ENCODE results near the gene TMEM30A.

The TMEM30A gene

DNA sequence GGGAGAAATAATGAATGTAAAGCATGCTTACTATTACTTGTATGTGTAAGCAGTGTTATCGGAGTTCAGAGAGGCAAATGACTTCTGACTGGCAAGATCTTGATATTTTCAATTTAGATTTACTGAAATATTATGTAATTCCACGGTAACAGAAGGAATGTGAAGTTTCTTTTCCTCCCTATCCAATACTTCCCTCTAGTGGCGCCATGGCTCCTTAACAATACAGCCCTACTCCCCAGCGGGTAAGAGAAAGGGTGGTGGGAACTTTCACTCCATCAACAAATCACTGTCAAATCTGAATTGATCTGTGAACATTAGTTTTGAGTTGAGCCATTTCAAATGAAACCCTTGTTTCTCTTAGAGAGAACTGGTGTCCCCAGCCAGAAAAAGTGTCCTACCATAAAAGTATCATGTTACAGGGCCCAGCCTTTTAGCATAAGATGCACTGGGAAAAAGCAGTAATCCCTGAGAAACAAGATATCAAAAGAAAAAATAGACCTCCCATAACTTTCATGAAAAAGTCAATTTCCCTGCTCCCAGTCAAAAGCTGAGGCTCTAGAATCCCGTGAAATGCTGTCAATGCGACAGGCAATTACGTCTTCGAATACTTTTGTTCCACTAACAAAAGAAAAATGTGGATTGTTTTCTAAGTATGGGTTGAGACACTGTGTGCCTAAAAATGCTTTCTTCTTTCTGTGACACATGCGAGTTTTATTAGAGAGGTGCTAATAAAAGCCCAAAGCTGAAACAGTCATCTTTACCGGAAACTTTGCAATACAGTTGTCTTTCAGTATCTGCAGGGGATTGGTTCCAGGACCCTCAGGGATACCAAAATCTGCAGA lies 53.9 kb downstream of the TMEM30A start:
- H3K4me3 ChIP-seq, result no peak overlapping the region
- H3K27ac ChIP-seq, result peak overlapping the region in 7 of 21 experiments; percentile 17 to 53 (median 35)

DNA sequence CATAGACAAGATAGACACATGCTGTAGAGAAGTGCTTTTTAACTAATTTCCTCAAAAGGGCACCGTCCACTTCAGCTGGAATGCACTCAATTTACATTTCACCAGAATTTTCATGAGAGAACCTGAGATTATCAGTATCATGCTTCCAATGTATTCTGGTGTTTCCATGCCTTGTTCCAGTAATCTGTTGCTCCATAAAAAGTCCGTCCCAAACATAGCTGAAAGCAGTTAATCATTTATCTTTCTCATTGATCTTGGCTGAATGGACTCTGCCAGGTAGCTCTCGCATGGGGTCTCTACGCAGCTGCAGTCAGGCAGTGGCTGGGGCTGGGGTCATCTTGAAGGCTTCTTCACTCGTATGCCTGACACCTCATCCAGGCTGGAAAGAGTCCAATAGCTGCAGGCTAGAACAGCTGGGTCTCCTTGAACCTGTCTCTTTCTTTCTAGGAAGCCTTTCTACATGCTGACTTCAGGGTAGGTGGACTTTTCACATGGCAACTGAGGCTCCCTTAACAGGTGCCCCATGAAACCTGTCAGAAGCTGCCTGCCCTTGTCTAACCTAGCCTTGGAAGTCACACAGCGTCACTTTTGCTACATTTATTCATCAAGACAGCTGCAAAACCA lies 60.2 kb downstream of the TMEM30A start:
- Histone ChIP-seq H3K27ac (peak overlapping the region in 3 of 21 experiments; percentile 5 to 76 (median 15)), H3K4me3 (no peak overlapping the region)

GRCh38 chr6:75223428-75223827 lies 61.2 kb downstream of the TMEM30A start:
- Histone ChIP-seq H3K4me3 (no peak overlapping the region), H3K27ac (peak overlapping the region in 5 of 21 experiments; percentile 15 to 76 (median 34))

DNA sequence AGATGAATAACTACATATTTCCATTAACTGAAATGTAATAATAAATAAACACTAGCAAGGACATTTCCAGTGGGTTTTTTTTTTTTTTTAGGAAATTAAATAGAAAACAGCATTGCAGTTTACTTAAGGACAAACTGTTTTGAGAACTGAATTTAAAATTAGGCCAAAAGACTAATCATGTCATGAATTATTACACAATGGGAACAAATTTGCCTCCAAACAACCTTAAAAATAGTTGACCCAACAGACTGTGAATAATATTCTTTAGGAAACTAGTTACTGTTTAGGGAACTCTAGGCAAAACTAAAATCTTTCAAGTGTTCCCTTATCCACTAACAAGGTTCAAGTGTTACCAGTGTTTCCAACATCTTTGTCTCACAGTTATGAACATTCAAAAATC lies 62.3 kb downstream of the TMEM30A start:
- Histone ChIP-seq H3K27ac (peak overlapping the region in 2 of 21 experiments; percentile 15 to 76), H3K4me3 (no peak overlapping the region)

DNA sequence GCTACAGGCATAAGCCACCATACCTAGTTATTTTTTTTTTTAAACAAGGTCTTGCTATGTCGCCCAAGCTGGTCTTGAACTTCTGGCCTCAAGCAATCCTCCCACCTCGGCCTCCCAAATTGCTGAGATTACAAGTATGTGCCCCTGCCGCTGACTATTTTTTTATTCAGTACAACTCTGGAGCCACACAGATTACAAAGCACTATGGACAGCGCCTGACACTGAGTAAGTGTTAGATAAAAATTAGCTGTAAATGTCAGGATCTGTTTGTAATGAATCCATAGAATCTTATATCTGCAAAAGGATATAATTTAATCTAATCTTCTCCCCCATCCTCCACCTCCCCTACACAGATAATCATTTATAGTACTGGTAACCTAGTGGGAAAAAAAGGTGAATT lies 63.5 kb downstream of the TMEM30A start:
- no peak overlapping the region for H3K4me3 ChIP-seq
- H3K27ac ChIP-seq, result peak overlapping the region in 3 of 21 experiments; percentile 45 to 73 (median 69)

DNA sequence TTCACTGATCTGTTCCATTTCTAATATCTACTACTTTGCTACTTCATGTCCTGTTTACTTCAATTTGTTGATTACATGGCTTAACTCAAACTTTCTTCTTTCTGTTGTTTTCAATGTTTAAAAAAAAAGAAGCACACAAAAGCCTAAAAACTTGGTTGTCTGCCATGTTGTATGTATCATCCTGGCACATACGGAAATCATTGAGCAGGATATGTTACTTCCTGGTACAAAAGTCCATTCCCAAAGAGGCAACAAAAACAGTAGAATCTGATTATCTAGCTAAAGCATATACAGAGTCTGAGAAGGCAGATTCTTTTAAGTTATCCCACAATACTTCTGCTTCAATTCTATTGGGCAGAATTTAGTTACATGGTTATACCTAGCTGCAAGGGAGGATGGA lies 64.2 kb downstream of the TMEM30A start:
- Histone ChIP-seq H3K4me3 (no peak overlapping the region), H3K27ac (peak overlapping the region in 6 of 21 experiments; percentile 3 to 73 (median 48))

- peak overlapping the region in 4 of 21 experiments; percentile 16 to 73 (median 34) for H3K27ac ChIP-seq
- no peak overlapping the region for H3K4me3 ChIP-seq
Measured at GRCh38 chr6:75219263-75219662, 65.3 kb downstream of the TMEM30A start.

DNA sequence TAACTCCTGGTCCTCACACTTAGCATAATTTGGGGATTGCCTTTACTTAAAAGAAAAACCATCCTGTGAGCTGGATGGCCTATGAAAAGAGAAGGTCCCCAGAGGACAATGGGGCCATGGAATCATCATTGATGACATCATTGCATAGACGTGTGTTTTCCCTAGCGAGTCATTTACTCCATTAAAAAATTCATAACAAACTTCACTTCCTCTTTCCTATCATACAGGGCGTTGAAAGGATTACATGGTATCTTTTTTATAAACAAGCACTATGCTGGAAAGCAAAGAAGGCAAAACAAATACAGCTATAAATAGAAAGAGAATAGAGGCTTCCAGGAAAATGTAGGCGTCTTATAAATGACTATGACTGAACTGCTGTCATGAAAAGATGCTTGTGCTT lies 67.4 kb downstream of the TMEM30A start:
- H3K27ac ChIP-seq, result peak overlapping the region in 2 of 21 experiments; percentile 38 to 63
- no peak overlapping the region for H3K4me3 ChIP-seq

- Histone ChIP-seq H3K4me3 (no peak overlapping the region), H3K27ac (no peak overlapping the region)
Measured at GRCh38 chr6:75215291-75215690, 69.3 kb downstream of the TMEM30A start.

- H3K4me3 ChIP-seq, result no peak overlapping the region
- H3K27ac ChIP-seq, result peak overlapping the region in 3 of 21 experiments; percentile 16 to 52 (median 20)
Measured at GRCh38 chr6:75213732-75214131, 70.9 kb downstream of the TMEM30A start.

GRCh38 chr6:75213112-75213511 lies 71.5 kb downstream of the TMEM30A start:
- Histone ChIP-seq H3K27ac (peak overlapping the region in 2 of 21 experiments; percentile 20 to 52), H3K4me3 (no peak overlapping the region)

DNA sequence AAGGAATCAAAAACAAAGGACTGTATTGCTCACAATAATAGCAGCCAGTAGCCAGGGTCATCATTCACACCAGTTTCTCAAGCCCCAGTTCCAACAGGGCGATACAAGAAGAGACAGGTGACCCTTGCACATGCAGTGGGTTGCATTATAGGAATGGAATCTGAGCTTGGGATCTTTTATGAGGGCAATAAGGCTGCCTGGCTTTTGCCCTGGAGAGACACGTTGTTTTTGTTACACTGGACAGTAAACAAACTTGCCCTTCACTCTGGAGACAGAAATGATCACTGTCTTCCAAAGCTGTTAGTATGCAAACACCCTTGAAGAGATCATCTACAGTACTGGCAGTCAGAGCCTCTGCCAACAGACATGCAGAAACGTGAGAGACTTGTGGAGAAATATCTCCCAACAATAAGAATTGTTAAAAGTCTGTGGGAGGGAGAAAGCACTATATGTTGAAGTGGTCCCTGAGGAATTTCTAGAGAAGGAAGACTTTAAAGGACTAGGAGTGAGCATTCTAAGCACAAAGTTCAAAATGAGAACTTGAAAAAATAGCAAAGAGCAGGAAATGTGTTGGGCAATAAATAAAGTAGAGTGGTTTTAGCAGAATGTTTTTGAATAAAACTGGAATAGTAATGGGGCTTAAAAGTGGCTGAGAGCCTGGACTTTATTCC lies 72.5 kb downstream of the TMEM30A start:
- Histone ChIP-seq H3K4me3 (no peak overlapping the region), H3K27ac (peak overlapping the region in 2 of 21 experiments; percentile 20 to 25)

GRCh38 chr6:75210885-75211739 lies 73.5 kb downstream of the TMEM30A start:
- Histone ChIP-seq H3K27ac (peak overlapping the region in 1 of 21 experiments; percentile 25), H3K4me3 (no peak overlapping the region)

DNA sequence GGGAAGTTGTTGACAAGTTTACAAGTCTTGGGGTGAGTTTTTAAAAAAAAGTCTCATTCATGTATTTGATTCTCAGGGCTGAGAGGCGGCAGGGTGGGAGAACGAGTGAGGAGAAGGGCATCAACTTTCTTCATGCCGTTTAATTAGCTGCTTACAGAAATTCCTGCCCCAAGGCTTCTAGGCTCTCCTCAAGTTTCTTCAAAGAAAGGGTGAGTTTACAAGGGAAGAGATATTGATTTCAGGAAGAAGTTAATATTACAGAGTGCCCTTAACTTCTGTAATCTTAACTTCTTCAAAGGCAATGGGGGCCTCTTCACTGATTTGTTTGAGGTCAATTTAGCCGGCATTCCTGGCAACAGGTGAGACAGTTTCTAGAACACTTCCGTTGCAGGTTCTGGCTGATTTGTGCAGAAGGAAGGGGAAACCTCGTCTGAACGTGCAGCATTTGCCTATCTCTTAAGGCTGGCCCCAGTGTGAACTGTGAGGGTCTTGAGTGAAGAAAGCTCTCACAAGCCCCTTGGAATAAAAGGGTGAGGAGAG lies 75.3 kb downstream of the TMEM30A start:
- Histone ChIP-seq H3K4me3 (peak overlapping the region in 1 of 7 experiments; percentile 18), H3K27ac (no peak overlapping the region)

- Histone ChIP-seq H3K27ac (peak overlapping the region in 10 of 21 experiments; percentile 8 to 83 (median 40)), H3K4me3 (peak overlapping the region in 2 of 7 experiments; percentile 15 to 18)
Measured at GRCh38 chr6:75208298-75209183, 76.1 kb downstream of the TMEM30A start.

DNA sequence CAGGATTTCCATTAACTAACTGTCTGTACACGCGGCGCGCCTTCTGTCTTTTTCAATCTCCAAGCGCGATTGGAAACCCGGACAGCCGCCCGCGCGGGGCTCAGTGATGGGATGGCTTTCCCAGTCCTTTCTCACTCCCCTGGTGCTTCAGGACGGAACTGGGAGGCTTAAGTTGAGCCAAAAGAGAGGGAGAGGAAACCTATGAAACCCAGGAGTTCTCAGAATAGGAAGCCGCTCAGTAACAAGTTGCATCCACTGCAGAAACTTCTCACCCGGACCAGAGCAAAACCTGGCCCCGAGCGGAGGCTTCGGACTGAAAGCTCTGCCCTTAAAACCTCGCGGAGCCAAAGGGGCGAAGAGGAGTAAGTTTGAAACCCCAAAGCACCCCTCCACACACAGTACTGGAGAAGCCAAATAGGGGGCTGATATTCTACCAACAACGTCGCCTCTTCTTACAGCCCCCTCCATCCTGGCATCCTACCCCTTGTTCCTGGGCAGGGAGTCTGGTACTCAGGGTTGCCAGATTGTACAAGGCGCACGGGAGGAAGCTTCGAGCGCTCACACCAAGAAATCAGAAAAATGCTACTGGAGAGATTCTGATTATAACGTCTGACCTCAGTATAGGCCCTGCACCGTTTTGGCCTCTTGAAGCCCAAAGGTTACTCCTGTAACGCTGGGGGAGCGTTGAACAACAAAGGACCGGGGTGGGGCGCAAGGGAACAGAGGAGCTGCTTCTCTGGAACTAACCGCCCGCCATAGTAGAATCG lies 77.8 kb downstream of the TMEM30A start:
- Histone ChIP-seq H3K27ac (peak overlapping the region in 16 of 21 experiments; percentile 14 to 85 (median 69)), H3K4me3 (peak overlapping the region; percentile 28 to 56 (median 46))

All from skin epidermis (tissue), 12 donors.